DMS79 treated with DMSO at 0.1 percent for 48 hours (cell line): ENCODE results near the gene ARHGEF7.

ENCODE experiments used
- DNase-seq: peaks from one replicate; lab custom pipeline; 2025; lab: John Stamatoyannopoulos, UW

Gene ARHGEF7

GRCh38 chr13:111110054-111110453 lies 5.1 kb upstream of the ARHGEF7 start:
- no peak for DNase-seq

- no peak for DNase-seq
Measured at GRCh38 chr13:111111376-111111937, 3.7 kb upstream of the ARHGEF7 start.

- no peak for DNase-seq
Measured at GRCh38 chr13:111112196-111112595, 2.9 kb upstream of the ARHGEF7 start.

GRCh38 chr13:111114362-111115060 lies 599 bp upstream of the ARHGEF7 start:
- peak; percentile 78 for DNase-seq

GRCh38 chr13:111115965-111116521 lies 933 bp downstream of the ARHGEF7 start:
- peak; percentile 56 for DNase-seq

- DNase-seq = no peak
Measured at GRCh38 chr13:111116856-111117255, 1.7 kb downstream of the ARHGEF7 start.

- no peak for DNase-seq
Measured at GRCh38 chr13:111117289-111117688, 2.2 kb downstream of the ARHGEF7 start.

- DNase-seq = no peak
Measured at GRCh38 chr13:111117961-111118360, 2.9 kb downstream of the ARHGEF7 start.

- DNase-seq = no peak
Measured at GRCh38 chr13:111118898-111119607, 3.9 kb downstream of the ARHGEF7 start.

- no peak for DNase-seq
Measured at GRCh38 chr13:111119966-111120365, 4.9 kb downstream of the ARHGEF7 start.

- DNase-seq = no peak
Measured at GRCh38 chr13:111120422-111120821, 5.3 kb downstream of the ARHGEF7 start.

GRCh38 chr13:111120913-111121312 lies 5.8 kb downstream of the ARHGEF7 start:
- no peak for DNase-seq

GRCh38 chr13:111121506-111121905 lies 6.4 kb downstream of the ARHGEF7 start:
- DNase-seq = no peak

- no peak for DNase-seq
Measured at GRCh38 chr13:111122056-111122455, 6.9 kb downstream of the ARHGEF7 start.

- DNase-seq = no peak
Measured at GRCh38 chr13:111122631-111123030, 7.5 kb downstream of the ARHGEF7 start.

- no peak for DNase-seq
Measured at GRCh38 chr13:111123221-111123620, 8.1 kb downstream of the ARHGEF7 start.

GRCh38 chr13:111123649-111124048 lies 8.5 kb downstream of the ARHGEF7 start:
- no peak for DNase-seq

GRCh38 chr13:111126509-111126908 lies 11.4 kb downstream of the ARHGEF7 start:
- no peak for DNase-seq

GRCh38 chr13:111129465-111130115 lies 14.5 kb downstream of the ARHGEF7 start:
- DNase-seq = no peak

GRCh38 chr13:111130116-111130508 lies 15.0 kb downstream of the ARHGEF7 start:
- no peak for DNase-seq

- no peak for DNase-seq
Measured at GRCh38 chr13:111131048-111131447, 15.9 kb downstream of the ARHGEF7 start.

GRCh38 chr13:111131611-111132010 lies 16.5 kb downstream of the ARHGEF7 start:
- no peak for DNase-seq
